GM21447 (cell line): ENCODE measurements around the gene NVL.
"Not testable (repeated sequence)": the region's sequence is repeated elsewhere in the genome, so short reads cannot be mapped to it uniquely, and the experiment has no call there.

Experiments
- ATAC-seq: cut with Tn5 transposase; IDR thresholded peaks from one replicate; pipeline ENCODE4 v1.9.1; 2021; ENCODE audit not compliant: unreplicated experiment

Gene NVL

GRCh38 chr1:224338150-224338838 lies 8.3 kb upstream of the NVL start:
- ATAC-seq = no peak

- no peak for ATAC-seq
Measured at GRCh38 chr1:224333939-224334786, 4.2 kb upstream of the NVL start.

GRCh38 chr1:224333309-224333926 lies 3.4 kb upstream of the NVL start:
- peak; percentile 32 for ATAC-seq

- no peak for ATAC-seq
Measured at GRCh38 chr1:224331824-224332223, 1.9 kb upstream of the NVL start.

GRCh38 chr1:224331326-224331725 lies 1.4 kb upstream of the NVL start:
- no peak for ATAC-seq

- no peak for ATAC-seq
Measured at GRCh38 chr1:224329484-224329841, 509 bp downstream of the NVL start.

GRCh38 chr1:224328644-224329043 lies 1.3 kb downstream of the NVL start:
- ATAC-seq = no peak

DNA sequence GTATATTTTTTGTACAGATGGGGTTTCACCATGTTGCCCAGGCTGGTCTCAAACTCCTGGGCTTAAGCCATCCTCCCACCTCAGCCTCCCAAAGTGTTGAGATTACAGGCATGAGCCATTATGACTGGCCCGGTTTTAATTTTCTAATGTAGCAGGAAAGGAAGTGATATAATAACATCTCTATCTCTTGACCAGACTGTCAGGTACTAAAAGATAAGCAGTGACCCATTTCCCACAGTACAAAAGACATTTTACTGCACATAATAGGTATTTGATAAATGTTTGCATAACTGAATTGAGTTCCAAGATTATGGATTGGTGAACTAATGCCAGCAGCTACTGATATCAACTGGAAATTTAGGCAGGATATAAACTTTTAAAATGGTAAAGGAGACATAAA lies 4.0 kb downstream of the NVL start:
- ATAC-seq = no peak

DNA sequence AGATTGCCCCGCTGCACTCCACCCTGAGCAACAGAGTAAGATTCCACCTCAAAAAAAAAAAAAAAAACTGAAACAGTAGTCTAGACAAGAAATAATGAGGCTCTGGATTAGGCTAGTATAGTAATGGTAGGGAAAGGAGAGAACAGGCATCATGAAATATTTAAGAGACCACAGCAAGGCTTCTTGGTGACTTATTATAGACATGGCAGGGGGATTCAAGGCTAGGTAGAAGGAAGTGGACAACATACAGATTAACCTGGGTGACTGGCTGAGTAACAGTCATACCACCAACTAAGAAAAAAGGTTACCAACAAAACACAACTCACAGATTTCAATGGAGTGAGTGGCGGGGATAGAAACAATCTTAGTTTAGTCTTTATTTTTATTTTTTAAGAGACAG lies 8.3 kb downstream of the NVL start:
- ATAC-seq = no peak

GRCh38 chr1:224317383-224318045 lies 12.5 kb downstream of the NVL start:
- no peak for ATAC-seq

- ATAC-seq = no peak
Measured at GRCh38 chr1:224312025-224312424, 17.9 kb downstream of the NVL start.

- ATAC-seq = not testable (repeated sequence)
Measured at GRCh38 chr1:224311503-224311902, 18.5 kb downstream of the NVL start.

GRCh38 chr1:224308064-224308463 lies 21.9 kb downstream of the NVL start:
- no peak for ATAC-seq

DNA sequence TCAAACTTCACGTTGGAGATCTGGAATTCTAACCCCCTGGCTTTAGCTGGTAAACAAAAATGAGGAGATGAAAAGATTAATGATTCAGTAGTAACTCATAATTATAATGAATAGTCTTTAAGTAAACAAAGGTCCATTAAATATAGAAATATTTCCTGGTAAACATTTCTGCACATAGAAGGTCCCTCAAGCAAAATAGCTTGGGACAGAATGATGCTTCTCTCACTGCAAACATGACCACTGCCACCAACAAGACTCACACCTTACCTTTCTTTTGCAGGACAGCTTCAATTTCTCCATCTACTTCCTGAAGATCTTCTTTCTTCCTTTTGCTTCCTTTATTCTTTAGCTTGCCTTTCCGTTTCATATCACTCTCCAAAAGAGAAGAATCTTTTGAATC lies 25.2 kb downstream of the NVL start:
- no peak for ATAC-seq

- no peak for ATAC-seq
Measured at GRCh38 chr1:224302947-224303346, 27.0 kb downstream of the NVL start.

- no peak for ATAC-seq
Measured at GRCh38 chr1:224301391-224301790, 28.6 kb downstream of the NVL start.

DNA sequence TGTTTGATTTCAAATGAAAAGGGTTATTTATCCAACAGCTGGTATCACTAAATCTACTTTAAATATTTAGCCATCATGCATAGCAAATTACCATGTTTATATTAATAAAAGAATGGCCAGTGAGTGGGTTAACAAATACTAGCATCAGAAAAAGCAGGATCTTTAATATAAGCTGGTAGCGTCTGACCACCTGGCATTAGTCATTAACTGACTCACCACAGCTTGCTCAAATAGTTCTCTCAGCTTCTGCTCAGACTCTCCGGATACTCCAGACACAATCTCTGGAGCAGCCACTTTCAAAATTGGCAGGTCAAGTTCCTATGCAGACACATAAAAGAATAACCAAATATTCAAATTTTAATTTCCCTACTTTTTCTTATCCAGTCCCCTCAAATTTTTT lies 29.6 kb downstream of the NVL start:
- no peak for ATAC-seq

DNA sequence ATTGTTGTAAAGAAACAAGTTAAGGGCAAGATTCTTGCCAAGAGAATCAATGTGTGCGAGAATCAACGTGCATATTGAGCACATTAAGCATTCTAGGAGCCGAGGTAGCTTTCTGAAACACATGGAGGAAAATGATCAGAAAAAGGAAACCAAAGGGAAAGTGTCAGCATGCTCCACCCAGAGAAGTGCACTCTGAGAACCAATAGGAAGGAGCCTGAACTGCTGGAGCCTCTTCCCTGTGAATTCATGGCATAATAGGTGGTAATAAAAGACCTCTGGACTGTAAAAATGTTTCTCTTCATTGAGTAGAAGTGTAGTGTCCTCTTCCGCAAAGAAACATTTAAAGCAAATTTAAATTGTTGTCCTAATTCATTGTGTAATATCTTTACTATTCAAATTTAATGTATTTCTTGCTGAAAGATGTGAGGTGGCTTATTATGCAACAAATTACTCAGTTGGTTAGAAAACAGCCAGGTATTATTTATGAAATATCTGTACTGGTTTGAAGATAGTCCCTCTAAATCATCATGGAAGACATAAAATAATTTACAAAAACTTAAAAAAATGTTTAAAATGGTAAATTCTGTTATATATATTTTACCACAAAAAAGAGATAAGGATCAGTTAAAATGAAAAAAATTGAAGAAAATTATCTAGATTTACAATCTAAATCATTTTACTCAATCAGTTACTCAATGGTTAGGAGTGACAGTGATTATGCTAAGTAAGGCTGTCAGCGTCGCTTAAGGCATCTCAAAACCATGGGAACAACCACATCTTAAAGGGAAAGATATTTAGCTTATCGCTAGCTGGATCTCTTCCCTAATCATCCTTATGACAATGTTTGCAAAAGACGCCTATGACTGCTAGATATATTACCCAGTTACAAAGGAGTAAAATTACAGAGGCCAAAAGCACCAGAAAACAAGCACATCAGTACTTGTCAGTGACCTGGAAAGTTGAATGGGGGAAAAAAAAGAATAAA lies 31.3 kb downstream of the NVL start:
- ATAC-seq = no peak

DNA sequence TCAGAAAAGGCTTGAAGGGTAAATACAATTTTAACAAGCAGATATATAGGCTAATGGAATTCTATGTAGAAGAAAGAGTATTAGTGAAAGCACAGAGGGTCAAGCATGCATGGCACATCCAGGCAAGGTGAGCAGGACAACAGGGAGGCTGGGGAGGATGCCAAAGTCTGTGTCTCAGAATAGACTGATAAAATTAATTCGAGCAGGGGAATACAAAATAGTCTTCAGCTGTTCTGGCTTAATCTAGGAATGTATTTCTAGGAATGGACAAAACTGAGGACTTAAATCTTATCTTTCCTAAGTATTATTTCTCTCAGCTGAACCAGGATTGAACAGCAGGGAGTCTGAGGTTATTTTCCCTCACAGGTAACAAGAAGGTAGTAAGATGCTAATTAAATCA lies 35.2 kb downstream of the NVL start:
- ATAC-seq = no peak

DNA sequence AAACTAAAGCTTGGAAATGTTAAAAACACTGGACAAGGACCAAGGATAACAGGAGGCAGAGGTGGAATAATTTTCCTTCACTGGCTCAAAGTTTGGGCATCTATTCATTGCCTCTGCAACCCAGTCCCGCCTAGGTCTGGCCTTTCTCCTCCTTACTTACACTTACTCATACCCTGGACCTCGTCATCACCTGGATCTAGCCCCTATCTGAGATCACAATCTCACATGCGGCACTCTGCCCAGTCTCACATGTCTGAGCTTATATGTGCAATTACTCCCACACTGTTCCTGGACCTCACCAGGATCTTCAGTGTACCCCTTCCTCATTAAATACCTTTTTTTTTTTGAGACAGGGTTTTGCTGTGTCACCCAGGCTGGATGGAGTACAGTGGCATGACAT lies 37.6 kb downstream of the NVL start:
- ATAC-seq = no peak
